GM13976 (cell line): ENCODE data around the gene OVCA2.

ENCODE experiments used
- DNase-seq: peaks from one replicate; pipeline ENCODE4 v3.0.0; 2012; ENCODE audit warnings: low spot score
- in situ Hi-C: fragments of 300-500 bp; cut with MboI; formaldehyde crosslinking; loops from one replicate; pipeline ENCODE4 v1.12.0; 2022; ENCODE audit warnings: low sequenced_read_pairs, mixed read lengths, inconsistent platforms; ENCODE audit not compliant: unreplicated experiment
- TF ChIP-seq, protein P1 (sequence below): IDR thresholded peaks from 2 replicates; pipeline ENCODE4 v1.5.1; 2012; ENCODE audit warnings: borderline replicate concordance, mild to moderate bottlenecking; ENCODE audit not compliant: insufficient read depth; ENCODE audit errors: extremely low read depth, missing control alignments, control extremely low read depth

Gene OVCA2

GRCh38 chr17:2041561-2042389, at the start of gene OVCA2:
OVCA2 (plus strand) TSS chr17:2042022; CDS start chr17:2042048, 26 bp downstream.
- DNase-seq = peak; percentile 99
- TF ChIP-seq, protein P1, sequence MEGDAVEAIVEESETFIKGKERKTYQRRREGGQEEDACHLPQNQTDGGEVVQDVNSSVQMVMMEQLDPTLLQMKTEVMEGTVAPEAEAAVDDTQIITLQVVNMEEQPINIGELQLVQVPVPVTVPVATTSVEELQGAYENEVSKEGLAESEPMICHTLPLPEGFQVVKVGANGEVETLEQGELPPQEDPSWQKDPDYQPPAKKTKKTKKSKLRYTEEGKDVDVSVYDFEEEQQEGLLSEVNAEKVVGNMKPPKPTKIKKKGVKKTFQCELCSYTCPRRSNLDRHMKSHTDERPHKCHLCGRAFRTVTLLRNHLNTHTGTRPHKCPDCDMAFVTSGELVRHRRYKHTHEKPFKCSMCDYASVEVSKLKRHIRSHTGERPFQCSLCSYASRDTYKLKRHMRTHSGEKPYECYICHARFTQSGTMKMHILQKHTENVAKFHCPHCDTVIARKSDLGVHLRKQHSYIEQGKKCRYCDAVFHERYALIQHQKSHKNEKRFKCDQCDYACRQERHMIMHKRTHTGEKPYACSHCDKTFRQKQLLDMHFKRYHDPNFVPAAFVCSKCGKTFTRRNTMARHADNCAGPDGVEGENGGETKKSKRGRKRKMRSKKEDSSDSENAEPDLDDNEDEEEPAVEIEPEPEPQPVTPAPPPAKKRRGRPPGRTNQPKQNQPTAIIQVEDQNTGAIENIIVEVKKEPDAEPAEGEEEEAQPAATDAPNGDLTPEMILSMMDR = peak; percentile 74
- in situ Hi-C loops = loop anchor here (25.0 kb wide), 1 partner anchor 329 kb away; the partner anchor contains the start of genes TLCD2 and WDR81

- in situ Hi-C loops = no loop called here
- no peak for DNase-seq
- TF ChIP-seq, protein P1 = no peak
Observed at GRCh38 chr17:1992541-1992940, 49.3 kb upstream of the OVCA2 start.

- no peak for DNase-seq
- TF ChIP-seq, protein P1 = no peak
- in situ Hi-C loops = no loop called here
Observed at GRCh38 chr17:1994707-1995106, 47.1 kb upstream of the OVCA2 start.

- TF ChIP-seq, protein P1 = no peak
- in situ Hi-C loops = no loop called here
- DNase-seq = no peak
Observed at GRCh38 chr17:1995321-1995892, 46.4 kb upstream of the OVCA2 start.

DNA sequence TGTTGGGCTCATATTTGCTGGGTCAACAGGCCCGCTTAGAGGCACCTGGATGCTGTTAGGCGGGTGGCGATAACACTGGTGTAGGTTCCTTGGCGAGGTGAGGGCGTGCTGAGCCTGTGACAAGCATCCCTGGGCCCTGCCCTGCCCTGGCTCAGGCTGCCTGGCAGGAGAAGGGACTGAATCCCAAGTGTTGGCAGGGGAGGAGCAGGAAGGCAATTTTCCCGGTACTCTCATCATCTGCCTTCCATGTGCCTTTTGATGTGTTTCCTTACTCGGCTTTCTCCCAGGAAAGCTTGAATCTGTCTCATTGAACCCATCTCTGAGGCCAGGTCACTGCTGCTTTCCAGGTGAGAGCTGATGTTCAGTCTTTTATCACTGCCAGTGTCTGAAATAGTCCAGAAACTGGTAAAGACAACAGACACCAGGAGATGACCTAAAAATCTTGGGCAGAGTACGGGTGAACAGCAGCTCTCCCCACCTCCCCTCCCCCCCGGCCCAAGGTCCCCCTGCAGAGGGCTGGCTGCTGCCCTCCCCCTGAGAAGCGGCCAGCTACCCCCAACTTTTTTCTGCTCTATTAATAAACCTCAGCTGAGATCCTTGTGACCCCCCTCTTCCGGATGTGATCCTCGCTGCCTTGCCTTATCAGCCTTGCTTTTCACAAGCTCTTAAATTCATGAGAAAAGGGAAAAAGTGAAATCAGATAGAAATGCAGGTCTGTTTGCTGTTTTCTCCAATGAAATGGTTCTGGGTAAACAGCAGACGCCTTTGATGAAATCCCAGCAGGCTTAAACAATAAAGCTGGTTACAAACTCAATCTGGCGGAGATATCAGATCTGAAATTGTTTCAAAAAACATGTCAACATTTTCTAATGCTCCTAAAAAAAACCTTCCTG, 45.7 kb upstream of the OVCA2 start:
- in situ Hi-C loops = no loop called here
- DNase-seq = no peak
- TF ChIP-seq, protein P1 = no peak

GRCh38 chr17:1996800-1997288, 45.0 kb upstream of the OVCA2 start:
- no peak for DNase-seq

More at GRCh38 chr17:1996800-1997288, 45.0 kb upstream of the OVCA2 start:
- in situ Hi-C loops = no loop called here
- TF ChIP-seq, protein P1 = no peak
